Measurements from ENCODE around the gene SNX33. TPM values are rescaled to one million over a fixed set of nuclear protein-coding genes. Genes with fewer than 3 reads are reported as not detected.

SNX33 gene
- total and polyA plus RNA-seq, 2 experiments from 2014 or later, result 6.2 to 21.2 TPM

- DNase-seq (ENCODE audit: low spot score), result no peak
- no peak overlapping the region for H3K4me2 ChIP-seq
- H3F3A ChIP-seq (replicated peaks; ENCODE audit: low read depth), result peaks cover 12% of the 10 kb centered on the region; the same call in 1 of the 2 replicates
- H3K27ac ChIP-seq (ENCODE audit: low read depth), result no peak overlapping the region
- H2AFZ ChIP-seq, result no peak overlapping the region
- H3K4me3 ChIP-seq, result no peak overlapping the region
- Mint-ChIP-seq H3K4me3 (no peak overlapping the region), H3K4me1 (peaks cover 36% of the 10 kb centered on the region), H3K36me3 (ENCODE audit: low read depth) (no peaks in the 10 kb centered on the region; the same call in 2 of the 3 replicates), H3K9me3 (no peaks in the 10 kb centered on the region), H3K27ac (no peak overlapping the region), H3K27me3 (ENCODE audit: insufficient read depth, low read depth, poor library complexity) (peaks cover 24% of the 10 kb centered on the region)
- no peak for ATAC-seq
- H3K27me3 ChIP-seq (ENCODE audit: insufficient read depth), result no peaks in the 10 kb centered on the region
- no peaks in the 10 kb centered on the region for H3K9me2 ChIP-seq (ENCODE audit: insufficient read depth)
- no peaks in the 10 kb centered on the region for H3K36me3 ChIP-seq (ENCODE audit: insufficient read depth)
- H3K79me2 ChIP-seq (replicated peaks; ENCODE audit: insufficient read depth), result no peaks in the 10 kb centered on the region
- H3K4me1 ChIP-seq (ENCODE audit: insufficient read depth), result peaks cover 16% of the 10 kb centered on the region
- TF ChIP-seq ZNF462 (CRISPR knock-in tag; IDR thresholded peaks at IDR 0.05), result no peak
- no peak for TF ChIP-seq JUNB (IDR thresholded peaks at IDR 0.05; ENCODE audit: unreplicated experiment)
- TF ChIP-seq ZNF331 (CRISPR knock-in tag; IDR thresholded peaks at IDR 0.05; ENCODE audit: low read depth), result no peak
- no peak for TF ChIP-seq CREB1 (CRISPR knock-in tag; IDR thresholded peaks at IDR 0.05; ENCODE audit: low read depth)
- no peak for TF ChIP-seq POLR2AphosphoS5 (IDR thresholded peaks at IDR 0.05; ENCODE audit: low read depth)
- no peak for TF ChIP-seq EZH2phosphoT487 (IDR thresholded peaks at IDR 0.05; ENCODE audit: unreplicated experiment)
- no peak for TF ChIP-seq CTCF (conservative IDR thresholded peaks at IDR 0.05; ENCODE audit: low read depth in 2 of 2)
- TF ChIP-seq ETS1 (IDR thresholded peaks at IDR 0.05), result no peak
- TF ChIP-seq EZH2 (IDR thresholded peaks at IDR 0.05; ENCODE audit: low read depth, unreplicated experiment), result no peak
- TF ChIP-seq STAT1 (IDR thresholded peaks at IDR 0.05; ENCODE audit: unreplicated experiment), result no peak
- TF ChIP-seq NANOG (IDR thresholded peaks at IDR 0.05; ENCODE audit: borderline replicate concordance), result no peak
- no peak for TF ChIP-seq REST (IDR thresholded peaks at IDR 0.05; ENCODE audit: unreplicated experiment)
- TF ChIP-seq ZNF114 (CRISPR knock-in tag; IDR thresholded peaks at IDR 0.05), result no peak
- no peaks in the 10 kb centered on the region for H4K20me1 ChIP-seq (replicated peaks; ENCODE audit: insufficient read depth)
These were observed 34.7 kb downstream of the SNX33 start for GRCh38 chr15:75682181-75683135.
